Jurkat, Clone E6-1 (cell line): Measurements from ENCODE around the gene TTC13.
A peak's percentile ranks its signal among the peaks of the same experiment; 100 is the strongest.

Source experiments
- DNase-seq: peaks from one replicate; pipeline ENCODE4 v3.0.0-alpha.2; 2011; ENCODE audit warnings: low read depth, low spot score
- H3K4me3 ChIP-seq: 2 replicates; pipeline ENCODE4 v1.5.1; 2011; ENCODE audit warnings: mild to moderate bottlenecking, low read length, control low read depth, moderate library complexity

The TTC13 gene

GRCh38 chr1:230892018-230892491 is 86.6 kb downstream of the TTC13 start:
- no peak overlapping the region for H3K4me3 ChIP-seq
- DNase-seq, result no peak

GRCh38 chr1:230891413-230891812 is 87.2 kb downstream of the TTC13 start:
- no peak for DNase-seq
- no peak overlapping the region for H3K4me3 ChIP-seq

- H3K4me3 ChIP-seq, result no peak overlapping the region
- DNase-seq, result no peak
These were observed 94.0 kb downstream of the TTC13 start for GRCh38 chr1:230884646-230885045.

- DNase-seq, result no peak
- no peak overlapping the region for H3K4me3 ChIP-seq
These were observed 94.7 kb downstream of the TTC13 start for GRCh38 chr1:230883967-230884366.

- H3K4me3 ChIP-seq, result no peak overlapping the region
- DNase-seq, result no peak
These were observed 98.9 kb downstream of the TTC13 start for GRCh38 chr1:230879778-230880177.

DNA sequence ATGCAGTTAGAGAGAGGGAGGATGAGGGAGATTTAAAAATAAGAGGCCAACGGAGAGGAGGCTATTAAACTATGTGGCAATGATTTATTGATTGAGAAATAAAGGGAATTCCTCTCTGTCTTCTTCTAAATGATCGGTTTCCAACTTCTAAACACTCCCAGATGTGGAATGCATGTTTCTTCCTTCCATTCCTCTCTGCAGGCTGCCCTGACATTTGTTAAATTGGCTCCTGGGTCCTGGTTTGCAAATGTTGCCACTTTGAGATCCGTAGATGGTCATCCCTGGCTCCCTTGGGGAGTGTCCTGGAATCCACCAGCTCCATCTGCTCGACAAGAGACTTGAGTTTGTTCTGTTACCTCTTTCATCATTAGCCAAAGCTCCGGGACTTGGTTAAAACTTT is 100.1 kb downstream of the TTC13 start:
- no peak for DNase-seq
- no peak overlapping the region for H3K4me3 ChIP-seq

GRCh38 chr1:230877924-230878590 is 100.6 kb downstream of the TTC13 start:
- no peak overlapping the region for H3K4me3 ChIP-seq
- no peak for DNase-seq

DNA sequence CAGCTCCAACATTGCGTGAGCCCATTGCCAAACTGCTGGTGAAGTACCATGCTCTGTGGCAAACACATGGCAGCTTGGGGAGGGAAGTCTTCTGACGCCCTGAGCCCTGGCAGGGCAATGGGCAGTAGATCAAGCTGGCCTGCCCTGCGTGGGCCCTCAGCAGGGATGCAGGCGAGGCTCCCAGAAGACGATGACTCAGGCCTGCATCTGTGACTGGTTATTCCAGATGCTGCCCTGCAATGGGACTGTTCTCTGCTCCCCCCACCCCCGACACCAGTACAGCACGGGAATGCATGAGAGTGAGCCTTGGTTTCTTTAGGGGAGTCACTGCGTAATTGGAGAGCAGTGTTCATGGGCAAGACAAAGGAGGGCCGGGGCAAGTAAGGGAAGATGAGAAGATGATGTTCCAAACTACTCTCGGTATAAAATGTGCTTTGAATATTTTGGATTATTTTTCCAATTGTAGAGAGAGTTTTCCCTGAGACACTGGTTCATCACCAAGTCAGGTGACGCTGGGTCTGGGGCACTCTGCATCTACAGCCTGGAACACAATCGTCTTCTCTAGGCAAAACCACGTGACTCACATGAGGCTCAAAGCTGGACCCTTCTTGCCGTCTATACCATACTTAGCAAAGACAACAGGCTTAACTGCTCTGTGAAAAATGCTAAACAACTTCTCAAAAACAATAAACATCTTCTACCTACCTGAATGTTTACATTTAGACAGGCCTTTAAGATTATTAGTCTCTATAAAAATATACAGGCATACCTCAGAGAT is 101.3 kb downstream of the TTC13 start:
- H3K4me3 ChIP-seq, result no peak overlapping the region
- no peak for DNase-seq

- H3K4me3 ChIP-seq, result no peak overlapping the region
- DNase-seq, result no peak
These were observed 102.0 kb downstream of the TTC13 start for GRCh38 chr1:230876660-230877059.

DNA sequence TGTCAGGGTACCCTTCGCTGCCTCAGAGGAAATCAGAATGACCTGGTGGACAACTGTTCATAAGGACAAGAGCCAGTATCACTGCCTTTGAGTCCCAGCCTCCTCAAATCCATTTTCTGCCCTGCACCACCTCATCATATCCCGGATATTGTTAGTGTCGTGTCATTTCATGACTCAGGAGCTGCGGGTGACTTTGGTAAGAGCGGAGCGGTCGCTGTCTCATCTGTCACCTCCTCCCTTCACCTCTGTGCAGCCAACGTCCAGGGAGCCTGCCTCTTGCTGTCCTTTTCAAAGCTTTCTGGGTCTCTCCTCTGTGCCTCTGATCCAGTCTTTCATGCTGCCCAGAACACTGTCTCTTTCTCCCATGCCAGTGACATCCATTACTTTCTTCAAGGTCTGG is 103.3 kb downstream of the TTC13 start:
- DNase-seq, result no peak
- no peak overlapping the region for H3K4me3 ChIP-seq

GRCh38 chr1:230870916-230871315 is 107.7 kb downstream of the TTC13 start:
- H3K4me3 ChIP-seq, result no peak overlapping the region
- no peak for DNase-seq

- H3K4me3 ChIP-seq, result no peak overlapping the region
- no peak for DNase-seq
These were observed 109.2 kb downstream of the TTC13 start for GRCh38 chr1:230869500-230869899.

DNA sequence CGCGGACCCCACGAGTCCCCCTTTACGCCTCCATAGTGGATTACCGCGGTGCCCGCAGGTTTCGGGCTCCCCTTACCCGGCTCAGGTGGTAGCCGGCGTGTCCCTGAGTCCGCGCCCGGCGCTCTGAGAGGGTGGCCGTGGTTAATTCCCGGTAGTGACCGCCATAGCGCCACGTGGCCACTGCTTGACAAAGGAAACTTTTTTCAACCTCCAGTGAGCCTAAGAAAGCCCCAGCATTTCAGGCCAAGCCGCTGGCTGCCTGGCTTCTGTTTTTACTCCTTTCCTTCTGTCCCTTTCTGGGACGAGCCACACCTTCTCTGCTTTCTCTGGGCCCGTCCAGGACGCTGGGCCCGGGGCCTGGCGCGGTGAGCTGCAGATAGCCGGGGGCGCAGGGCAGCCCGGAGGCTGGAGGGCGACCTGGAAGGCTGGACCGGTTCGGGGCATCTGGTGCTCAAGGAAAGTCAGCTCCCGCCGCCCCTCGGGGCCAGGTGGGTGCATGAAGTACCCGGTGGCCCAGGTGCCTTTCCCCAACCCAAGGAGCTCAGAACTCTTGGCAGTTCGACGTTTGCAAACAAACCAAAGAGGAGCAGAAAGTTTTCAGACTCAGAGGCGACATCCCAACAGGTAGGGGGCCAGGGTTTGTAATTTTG is 109.8 kb downstream of the TTC13 start:
- peak overlapping the region; percentile 72 for H3K4me3 ChIP-seq
- peak; percentile 6 for DNase-seq

GRCh38 chr1:230867903-230868735 is 110.5 kb downstream of the TTC13 start, which contains the start of gene C1orf198:
Gene C1orf198, minus strand, starts transcription at chr1:230868521. Its CDS starts 9 bp downstream, at chr1:230868512.
- peak; percentile 10 for DNase-seq

GRCh38 chr1:230867101-230867902 is 111.4 kb downstream of the TTC13 start:
- DNase-seq, result no peak
- peak overlapping the region; percentile 72 for H3K4me3 ChIP-seq

More at GRCh38 chr1:230867903-230868735, 110.5 kb downstream of the TTC13 start, which contains the start of gene C1orf198:
- H3K4me3 ChIP-seq, result peak within 1 kb of the TSS; percentile 72

- no peak overlapping the region for H3K4me3 ChIP-seq
- no peak for DNase-seq
These were observed 112.2 kb downstream of the TTC13 start for GRCh38 chr1:230866171-230867070.

DNA sequence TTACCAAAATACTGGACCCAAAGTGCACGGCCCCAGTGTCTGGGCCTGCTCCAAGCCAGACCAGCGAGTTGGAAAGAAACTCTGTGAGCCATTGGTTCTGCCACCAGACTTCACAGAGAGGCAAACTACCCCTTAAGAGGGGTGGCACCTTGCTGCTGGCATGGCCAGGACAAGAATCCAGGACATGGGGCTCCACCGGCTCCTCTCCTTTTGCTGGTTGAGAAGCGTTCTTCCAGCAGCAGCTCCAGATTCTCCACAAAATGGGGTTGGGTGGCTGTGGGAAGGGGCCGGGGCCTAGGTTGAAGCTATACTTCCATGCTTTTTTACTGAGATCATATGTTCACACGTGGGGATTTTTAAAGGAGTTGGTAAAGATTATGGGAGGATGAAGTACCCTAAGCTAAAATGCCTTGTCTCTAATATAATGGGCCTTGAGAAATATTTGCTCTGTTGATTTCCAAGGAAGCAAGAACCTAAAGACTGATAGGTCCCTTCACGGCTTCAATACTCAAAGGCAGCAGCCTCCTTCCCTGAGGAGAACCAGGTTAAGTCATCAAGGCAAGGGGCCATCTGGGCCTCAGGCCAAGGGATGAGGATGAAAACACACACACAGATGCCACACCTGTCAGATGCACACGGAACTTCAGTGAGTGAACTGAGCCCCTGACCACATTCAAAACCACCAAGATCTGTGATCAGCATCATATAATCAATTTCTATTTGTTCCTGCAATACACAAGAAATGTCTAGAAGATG is 113.4 kb downstream of the TTC13 start:
- H3K4me3 ChIP-seq, result no peak overlapping the region
- DNase-seq, result no peak
